Central memory CD8-positive, alpha-beta T cell (primary cell): ENCODE data around the gene ANKRD13D.

Experiments
- ATAC-seq: fragments of 150-1000 bp; cut with Tn5 transposase; replicated peaks from 2 replicates; pipeline ENCODE4 v1.10.0; 2022; ENCODE audit warnings: mild to moderate bottlenecking, moderate FRiP score, moderate number of reproducible peaks; ENCODE audit not compliant: poor library complexity, severe bottlenecking; ENCODE audit errors: extremely low read depth
- DNase-seq, 2 donors: peaks; one replicate each; pipeline ENCODE4 v3.0.0; 2021; ENCODE audit warnings: low spot score in 2 of 2
- H3K27ac Mint-ChIP-seq: one replicate; pipeline ENCODE4 v1.8.0; 2022; ENCODE audit warnings: low read depth, mild to moderate bottlenecking, moderate library complexity, mixed read lengths
- H3K27me3 Mint-ChIP-seq: one replicate; pipeline ENCODE4 v1.8.0; 2022; ENCODE audit warnings: mixed read lengths
- H3K36me3 Mint-ChIP-seq: one replicate; pipeline ENCODE4 v1.8.0; 2022; ENCODE audit warnings: mild to moderate bottlenecking, moderate library complexity, mixed read lengths; ENCODE audit not compliant: insufficient read depth
- H3K4me1 Mint-ChIP-seq: one replicate; pipeline ENCODE4 v1.8.0; 2022; ENCODE audit warnings: mixed read lengths
- H3K4me3 Mint-ChIP-seq: one replicate; pipeline ENCODE4 v1.8.0; 2022; ENCODE audit warnings: mild to moderate bottlenecking, moderate library complexity, mixed read lengths
- H3K9me3 Mint-ChIP-seq: one replicate; pipeline ENCODE4 v1.8.0; 2022; ENCODE audit warnings: mixed read lengths

Gene ANKRD13D

GRCh38 chr11:67347964-67348749 is 59.1 kb downstream of the ANKRD13D start:
- Mint-ChIP-seq H3K27ac (peak overlapping the region; percentile 1), H3K4me1 (peaks cover 35% of the 10 kb centered on the region), H3K9me3 (no peaks in the 10 kb centered on the region), H3K36me3 (peaks cover 2% of the 10 kb centered on the region), H3K4me3 (no peak overlapping the region), H3K27me3 (no peaks in the 10 kb centered on the region)
- DNase-seq (no peak), ATAC-seq (no peak)

- no peak overlapping the region for H3K4me3 Mint-ChIP-seq
- DNase-seq (no peak), ATAC-seq (no peak)
- peaks cover 41% of the 10 kb centered on the region for H3K4me1 Mint-ChIP-seq
- H3K27me3 Mint-ChIP-seq, result no peaks in the 10 kb centered on the region
- H3K36me3 Mint-ChIP-seq, result peaks cover 6% of the 10 kb centered on the region
- H3K27ac Mint-ChIP-seq, result peak overlapping the region; percentile 1
- H3K9me3 Mint-ChIP-seq, result no peaks in the 10 kb centered on the region
Measured at GRCh38 chr11:67349036-67349435, 59.9 kb downstream of the ANKRD13D start.

DNA sequence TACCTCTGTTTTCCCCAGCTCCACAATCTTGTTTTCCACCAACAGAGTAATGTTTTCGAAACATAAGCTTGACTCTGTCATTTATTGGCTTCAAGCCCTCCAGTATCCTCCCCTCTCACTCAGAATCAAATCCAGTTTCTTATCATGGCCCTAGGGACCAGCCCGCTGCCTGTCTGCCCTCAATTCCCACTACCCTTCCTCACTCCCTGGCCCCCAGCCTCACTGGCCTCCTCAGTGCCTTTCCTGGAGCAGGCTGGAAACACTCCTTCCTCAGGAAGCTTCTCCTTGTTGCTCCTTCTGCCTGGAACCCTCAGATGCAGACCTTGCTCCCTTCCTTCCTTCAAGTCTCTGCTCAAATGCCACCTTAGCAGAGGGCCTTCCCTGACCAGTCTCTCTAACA is 60.4 kb downstream of the ANKRD13D start:
- DNase-seq, result no peak
- no peaks in the 10 kb centered on the region for H3K9me3 Mint-ChIP-seq
- peak overlapping the region; percentile 1 for H3K27ac Mint-ChIP-seq
- peaks cover 6% of the 10 kb centered on the region for H3K36me3 Mint-ChIP-seq
- no peak for ATAC-seq
- H3K4me3 Mint-ChIP-seq, result no peak overlapping the region
- H3K4me1 Mint-ChIP-seq, result peaks cover 45% of the 10 kb centered on the region
- H3K27me3 Mint-ChIP-seq, result no peaks in the 10 kb centered on the region

DNA sequence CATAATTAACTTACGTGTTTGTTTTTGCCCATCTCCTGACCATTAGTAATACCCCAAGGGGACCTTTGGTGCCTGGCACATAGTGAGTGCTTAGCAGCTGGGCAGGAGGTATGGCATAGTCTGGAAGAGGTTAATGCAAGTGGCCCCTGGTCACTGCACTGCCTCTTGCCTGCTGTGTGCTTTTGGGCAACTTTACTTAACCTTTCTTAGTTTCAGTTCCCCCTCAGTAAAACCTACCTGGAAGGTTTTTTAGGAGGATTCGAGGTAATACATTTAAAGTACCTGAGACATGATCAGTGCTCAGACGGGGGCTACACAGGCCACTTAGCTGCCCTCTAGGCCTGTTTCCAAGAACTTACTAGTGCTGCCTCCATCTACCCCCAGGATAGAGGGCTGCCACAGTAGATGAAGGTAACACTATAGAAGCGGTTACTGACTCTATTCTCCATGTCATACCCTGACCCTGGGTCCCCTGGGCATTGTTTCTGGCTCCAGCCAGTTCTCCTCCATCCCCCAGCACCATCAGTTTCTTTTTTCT is 60.9 kb downstream of the ANKRD13D start:
- H3K4me3 Mint-ChIP-seq, result no peak overlapping the region
- H3K9me3 Mint-ChIP-seq, result no peaks in the 10 kb centered on the region
- H3K27ac Mint-ChIP-seq, result peak overlapping the region; percentile 1

DNA sequence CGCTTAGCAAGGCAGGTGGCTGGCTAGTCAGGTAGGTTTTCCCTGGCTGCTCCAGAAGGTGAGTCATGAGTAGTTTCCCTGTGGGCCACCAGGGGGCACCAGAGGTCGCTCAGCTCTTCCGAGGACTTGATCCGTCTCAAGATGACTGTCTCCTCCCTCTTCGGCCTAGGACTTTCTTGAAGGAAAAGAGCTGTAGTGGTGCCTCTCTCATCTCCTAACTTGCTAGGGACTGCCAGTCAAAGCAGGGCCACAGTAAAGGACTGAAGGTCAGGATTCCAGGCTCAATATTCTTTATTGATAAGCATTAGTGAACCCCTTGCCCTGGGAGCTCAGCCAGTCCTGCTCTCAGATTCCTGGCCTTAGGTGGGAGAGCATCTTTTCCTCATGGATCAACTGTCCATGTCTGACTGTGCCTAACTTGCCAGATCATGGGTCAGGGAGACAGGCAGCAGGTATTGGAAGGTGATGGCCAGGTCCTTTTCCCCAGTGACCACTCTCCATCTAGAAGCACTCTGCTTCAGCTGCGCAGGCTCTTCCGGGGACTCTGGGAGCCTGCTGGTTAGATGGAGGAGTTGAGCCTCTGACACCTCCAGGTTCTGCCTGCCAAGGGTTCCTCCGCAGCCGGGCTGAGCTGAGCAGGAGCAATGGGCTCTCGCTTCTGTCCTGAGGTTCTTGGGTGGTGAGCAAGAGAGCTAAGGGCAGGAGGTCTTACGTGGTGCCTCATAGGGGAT is 62.3 kb downstream of the ANKRD13D start:
- H3K4me1 Mint-ChIP-seq, result peaks cover 46% of the 10 kb centered on the region
- no peaks in the 10 kb centered on the region for H3K9me3 Mint-ChIP-seq
- peak overlapping the region; percentile 89 for H3K4me3 Mint-ChIP-seq
- DNase-seq (peak; percentile 42 to 53), ATAC-seq (no peak)
- H3K36me3 Mint-ChIP-seq, result peaks cover 7% of the 10 kb centered on the region
- H3K27ac Mint-ChIP-seq, result peak overlapping the region; percentile 36
- H3K27me3 Mint-ChIP-seq, result no peaks in the 10 kb centered on the region

More for the DNA sequence above, 60.9 kb downstream of the ANKRD13D start:
- Mint-ChIP-seq H3K4me1 (peaks cover 51% of the 10 kb centered on the region), H3K27me3 (no peaks in the 10 kb centered on the region), H3K36me3 (peaks cover 6% of the 10 kb centered on the region)
- DNase-seq (no peak), ATAC-seq (no peak)
